CD4-positive, alpha-beta T cell treated with Interferon gamma for 1 hour (primary cell): ENCODE measurements around the gene SMAD5.

Experiments
- DNase-seq: peaks from one replicate; pipeline ENCODE4 v3.0.0-alpha.2; 2020

SMAD5 gene

DNA sequence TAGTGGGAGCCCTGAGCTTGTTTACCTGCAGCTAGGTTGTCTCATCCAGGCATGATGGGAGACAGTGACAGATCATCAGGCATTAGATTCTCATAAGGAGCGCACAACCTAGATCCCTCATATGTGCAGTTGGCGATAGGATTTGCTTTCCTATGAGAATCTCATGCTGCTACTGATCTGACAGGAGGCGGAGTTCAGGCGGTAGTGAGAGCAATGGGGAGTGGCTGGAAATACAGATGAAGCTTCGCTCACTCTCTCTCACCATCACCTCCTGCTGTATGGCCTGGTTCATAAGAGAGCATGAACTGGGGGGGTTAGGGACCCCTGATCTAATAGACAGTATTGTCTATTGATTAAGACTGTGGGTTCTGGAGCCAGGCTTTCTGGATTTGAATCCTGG, 24.9 kb downstream of the SMAD5 start:
- no peak for DNase-seq

DNA sequence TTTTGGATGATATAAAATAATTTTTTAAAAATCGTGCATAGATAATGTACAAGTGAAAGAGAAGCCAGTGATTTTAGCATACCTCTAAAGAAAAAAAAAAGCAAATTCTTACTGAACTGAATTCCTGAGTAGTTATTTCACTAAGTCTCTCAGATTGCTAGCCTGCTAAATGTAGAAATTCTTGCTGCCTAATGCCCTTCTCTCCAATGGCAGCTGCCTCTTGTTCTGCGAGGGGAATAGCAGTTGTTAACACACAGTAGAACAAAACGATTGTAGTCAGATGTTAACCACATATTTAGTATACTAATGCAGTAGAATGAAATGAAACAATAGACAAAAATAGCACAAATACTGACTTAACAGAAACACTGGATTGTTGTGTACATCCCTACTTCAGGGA, 26.8 kb downstream of the SMAD5 start:
- no peak for DNase-seq

DNA sequence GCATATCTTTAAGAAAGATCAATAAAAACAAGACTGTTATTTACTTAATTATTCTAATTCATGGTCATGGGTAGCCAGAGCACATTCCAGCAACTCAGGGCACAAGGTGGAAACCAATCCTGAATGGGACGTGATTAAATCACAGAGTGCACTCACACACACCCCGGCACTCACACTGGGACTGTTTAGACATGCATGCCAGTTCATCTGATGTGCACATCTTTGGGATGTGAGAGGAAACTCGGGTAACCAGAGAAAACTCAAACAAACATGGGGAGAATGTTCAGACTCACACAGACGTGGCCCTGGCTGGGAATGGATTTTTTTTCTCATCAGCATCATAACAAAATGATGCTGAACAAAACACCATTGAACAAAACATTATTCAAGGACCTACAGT, 29.4 kb downstream of the SMAD5 start:
- no peak for DNase-seq

DNA sequence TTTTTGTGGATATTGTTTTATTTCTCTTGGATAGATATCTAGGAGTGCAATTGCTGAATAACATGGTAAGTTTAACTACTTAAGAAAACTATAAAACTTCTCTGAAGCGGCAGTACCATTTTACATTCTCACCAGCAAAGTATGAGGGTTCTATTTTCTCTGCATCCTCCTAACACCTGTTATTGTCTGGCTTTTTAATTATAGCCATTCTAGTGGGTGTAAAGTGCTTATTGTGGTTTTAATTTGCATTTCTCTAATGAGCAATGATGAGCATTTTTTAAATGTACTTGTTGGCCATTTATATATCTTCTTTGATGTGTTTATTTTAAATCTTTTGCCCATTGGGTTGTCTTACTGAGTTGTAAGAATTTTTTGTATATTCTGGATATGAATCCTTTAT, 31.6 kb downstream of the SMAD5 start:
- DNase-seq: no peak

DNA sequence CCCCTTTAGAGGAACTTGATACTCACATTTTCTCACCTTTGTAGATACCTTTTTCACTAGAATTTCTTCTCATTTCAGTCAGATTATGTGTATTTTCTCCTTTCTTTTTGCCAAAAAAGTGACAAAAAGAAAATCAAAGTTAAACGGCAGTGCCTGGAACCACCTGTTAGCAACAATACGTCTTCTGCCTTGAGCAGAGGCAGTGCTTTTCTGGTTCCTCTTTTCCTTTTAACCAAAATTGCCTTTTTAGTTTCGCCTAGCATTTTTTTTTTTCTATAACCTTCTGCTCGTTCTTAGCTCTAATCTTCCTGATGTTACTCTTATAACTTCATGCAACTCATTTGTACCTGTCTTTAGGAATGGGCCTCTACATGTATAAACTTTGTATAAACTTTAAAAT, 34.3 kb downstream of the SMAD5 start:
- no peak for DNase-seq

DNA sequence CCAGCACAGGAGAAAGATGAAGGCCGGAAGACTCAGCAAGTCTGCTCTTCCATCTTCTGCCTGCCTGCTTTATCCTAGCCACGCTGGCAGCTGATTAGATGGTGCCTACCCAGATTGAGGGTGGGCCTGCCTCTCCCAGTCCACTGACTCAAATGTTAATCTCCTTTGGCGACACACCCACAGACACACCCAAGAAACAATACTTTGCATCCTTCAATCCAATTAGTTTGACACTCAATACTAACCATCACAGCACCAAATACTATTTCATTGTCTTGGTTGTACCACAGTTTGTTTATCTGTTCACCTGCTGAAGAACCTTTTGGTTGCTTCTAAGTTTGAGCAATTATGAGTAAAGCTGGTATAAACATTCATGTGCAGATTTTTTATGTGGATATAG, 36.6 kb downstream of the SMAD5 start:
- no peak for DNase-seq

DNA sequence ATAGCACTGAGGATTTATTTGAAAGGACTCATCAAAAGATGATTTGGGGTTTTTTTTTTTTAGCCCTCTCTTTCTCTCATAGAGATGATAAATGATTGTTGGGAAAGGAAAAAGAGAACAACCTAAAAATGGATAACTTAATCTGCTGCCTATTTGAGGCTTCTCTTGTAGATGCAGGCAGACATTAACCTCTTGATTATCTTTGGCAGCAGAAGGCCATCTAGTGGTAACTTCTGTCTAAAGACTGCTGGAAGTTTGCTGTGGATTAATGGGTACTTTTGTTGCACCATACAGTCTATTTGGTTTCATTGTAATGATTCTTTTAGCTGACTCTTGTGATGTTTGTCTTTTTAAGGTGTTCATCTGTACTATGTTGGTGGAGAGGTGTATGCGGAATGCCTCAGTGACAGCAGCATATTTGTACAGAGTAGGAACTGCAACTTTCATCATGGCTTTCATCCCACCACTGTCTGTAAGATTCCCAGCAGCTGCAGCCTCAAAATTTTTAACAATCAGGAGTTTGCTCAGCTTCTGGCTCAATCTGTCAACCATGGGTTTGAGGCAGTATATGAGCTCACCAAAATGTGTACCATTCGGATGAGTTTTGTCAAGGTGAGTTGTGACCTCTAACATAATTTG, 41.5 kb downstream of the SMAD5 start:
- no peak for DNase-seq

DNA sequence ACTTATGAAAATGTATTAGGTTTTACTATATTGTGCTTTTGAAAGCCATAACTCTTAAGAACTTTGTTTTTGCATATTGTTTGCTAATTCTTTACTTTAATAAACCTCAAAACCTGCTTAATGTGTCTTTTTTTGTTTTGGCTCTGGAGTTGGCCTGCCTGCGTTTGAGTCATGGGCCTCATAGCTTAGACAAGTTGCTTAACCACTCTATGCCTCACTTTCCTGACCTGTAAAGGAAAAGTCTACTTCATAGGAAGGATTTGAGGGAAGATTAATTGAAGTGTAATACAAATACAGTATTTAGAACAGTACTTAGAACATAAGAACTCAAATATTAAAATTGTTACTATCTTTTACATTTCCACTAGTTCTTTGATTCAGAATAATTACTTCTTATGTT, 50.0 kb downstream of the SMAD5 start:
- DNase-seq: no peak

DNA sequence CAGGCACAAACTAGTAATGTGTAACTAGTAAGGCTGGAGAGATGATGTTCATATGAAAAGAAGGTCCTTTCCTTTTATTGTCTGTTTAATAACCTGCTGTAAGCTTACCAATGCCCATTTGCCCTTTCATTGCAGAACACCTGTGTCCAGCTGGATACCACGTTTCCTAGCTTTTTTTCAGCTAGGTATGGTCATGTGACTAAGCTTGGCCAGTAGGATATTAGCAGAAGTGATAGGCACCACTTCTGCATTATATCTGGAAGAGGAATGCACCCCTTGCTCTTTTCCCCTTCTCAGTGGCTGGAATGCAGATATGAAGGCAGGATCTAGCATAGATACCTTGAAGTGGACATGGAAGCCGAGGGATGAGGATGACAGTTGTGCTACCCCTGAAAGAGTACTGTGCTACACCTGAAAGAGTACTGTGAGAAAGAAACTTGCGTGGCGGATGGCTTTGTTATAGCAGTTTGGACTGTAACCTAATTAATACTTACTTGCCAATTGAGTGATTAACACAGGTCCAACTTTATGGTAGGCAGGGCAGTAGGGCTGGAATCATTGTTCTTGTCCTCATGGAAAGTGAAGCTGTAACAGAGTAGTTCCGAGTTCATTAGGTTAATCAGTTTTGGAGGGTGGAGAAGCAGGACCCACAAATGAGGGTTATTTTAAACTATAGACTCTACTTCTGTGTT, 53.5 kb downstream of the SMAD5 start:
- no peak for DNase-seq

DNA sequence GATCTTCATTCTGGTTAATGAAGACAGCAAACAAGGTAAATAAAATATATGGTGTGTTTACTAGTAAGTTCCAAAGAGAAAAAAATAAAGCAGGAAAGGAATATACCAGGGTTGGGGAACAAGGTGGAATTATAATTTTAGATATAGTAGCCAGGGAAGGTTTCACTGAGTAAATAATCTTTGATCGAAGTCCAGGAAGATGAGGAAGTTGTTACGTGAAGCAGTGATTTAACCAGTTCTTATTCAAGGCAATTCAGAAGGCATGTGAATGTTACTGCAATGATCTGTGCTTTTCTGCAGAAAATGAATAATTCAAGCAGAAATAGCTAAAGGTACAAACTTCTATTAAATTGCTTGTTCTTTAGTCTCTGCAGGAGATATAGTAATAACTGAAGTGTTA, 54.2 kb downstream of the SMAD5 start:
- DNase-seq: no peak

DNA sequence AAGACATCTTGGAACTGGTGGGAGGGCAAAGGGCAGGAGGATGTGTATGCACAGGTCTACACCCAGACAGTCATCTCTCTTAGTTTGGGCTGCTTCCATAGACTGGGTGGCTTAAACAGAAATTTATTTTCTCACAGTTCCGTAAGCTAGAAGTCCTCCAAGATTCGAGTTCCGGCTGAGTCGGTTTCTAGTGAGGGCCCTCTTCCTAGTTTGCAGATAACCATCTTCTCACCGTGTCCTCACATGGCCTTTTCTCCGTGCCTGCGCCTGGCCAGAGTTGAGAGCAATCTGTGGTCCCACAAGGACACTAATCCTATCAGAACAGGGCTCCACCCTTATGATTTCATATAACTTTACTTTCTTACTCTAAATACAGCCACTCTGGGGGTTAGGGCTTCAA, 56.2 kb downstream of the SMAD5 start:
- DNase-seq: no peak

DNA sequence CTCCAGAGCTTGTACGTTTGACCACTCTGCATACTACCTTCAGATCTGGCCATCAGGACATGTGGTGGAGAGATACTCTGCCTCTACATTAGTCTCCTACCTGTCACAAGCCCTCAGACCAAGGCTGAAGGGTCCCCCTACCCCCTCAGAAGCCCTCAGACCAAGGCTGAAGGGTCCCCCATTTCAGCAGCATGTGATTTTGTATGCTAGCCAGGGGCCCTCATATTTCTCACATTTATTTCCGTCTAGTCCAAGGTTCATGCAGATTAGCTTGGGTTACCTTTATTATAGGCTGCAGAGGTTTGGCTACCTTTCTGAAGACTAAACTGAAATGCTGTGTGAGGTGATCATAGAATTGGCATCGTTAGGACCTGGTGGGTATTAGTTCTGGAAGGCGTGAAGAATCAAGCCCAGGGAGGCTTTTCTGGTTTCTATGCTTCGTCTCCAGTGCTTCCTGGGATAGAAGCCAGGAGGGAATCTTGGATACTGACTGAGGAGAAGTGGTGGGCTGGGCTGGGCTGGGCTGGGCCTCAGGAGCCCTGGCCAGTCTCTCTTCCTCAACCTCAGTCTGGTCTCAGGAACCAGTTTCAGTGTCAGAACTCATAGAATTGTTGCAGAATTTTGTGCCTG, 57.6 kb downstream of the SMAD5 start:
- no peak for DNase-seq

DNA sequence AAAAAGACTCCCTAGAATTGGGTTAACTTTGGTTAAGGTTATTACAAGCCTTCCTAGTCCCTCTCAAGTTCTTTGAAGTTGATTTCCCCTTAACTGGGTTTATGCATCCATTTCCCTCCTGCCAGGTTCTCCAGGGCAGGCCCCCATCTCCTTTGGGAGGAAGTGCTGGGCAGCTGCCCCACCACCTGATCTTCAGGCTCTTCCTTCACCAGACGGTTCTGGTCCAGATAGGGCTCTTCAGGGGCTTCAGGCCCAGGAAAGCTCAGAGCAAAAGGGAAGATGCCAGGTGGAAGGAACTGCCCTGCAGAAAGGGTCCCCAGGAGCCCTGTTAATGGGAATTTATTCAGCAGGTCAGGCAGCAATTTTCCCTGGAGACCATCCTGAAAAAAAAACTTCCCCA, 58.3 kb downstream of the SMAD5 start:
- no peak for DNase-seq

DNA sequence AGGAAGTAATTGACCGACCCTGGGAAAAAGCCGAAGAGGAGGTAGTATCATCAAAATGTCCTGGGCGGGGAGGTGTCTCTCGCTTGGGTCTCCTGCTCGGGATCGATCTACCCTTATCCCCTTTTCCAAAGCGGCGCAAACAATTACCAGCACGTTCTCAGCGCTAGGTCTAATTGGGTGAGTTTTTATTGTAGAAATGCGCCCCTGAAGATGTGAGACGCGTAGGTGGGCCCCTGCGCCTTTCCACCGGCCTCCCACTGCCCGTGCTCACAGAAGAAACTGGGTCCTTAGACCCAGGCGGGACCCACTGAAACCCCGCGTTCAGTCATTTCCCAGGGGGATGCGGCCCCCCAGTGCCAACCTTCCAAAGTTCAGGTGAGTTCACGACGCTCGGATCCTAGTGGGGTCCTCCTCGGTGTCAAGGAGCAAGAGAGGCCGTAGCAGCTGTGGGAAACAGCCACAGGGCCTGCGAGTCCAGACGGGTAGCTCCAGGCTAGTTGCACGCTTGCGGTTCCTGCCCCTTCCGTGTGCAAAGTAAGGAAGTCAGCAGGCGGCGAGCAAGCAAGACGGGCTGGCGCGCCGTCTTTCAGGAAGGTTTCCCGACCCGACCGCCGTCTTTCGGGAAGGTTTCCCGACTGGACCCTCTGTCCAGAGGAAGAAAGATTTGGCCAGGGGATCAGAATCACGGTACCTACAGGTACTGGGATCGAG, 58.8 kb downstream of the SMAD5 start:
- DNase-seq: no peak

DNA sequence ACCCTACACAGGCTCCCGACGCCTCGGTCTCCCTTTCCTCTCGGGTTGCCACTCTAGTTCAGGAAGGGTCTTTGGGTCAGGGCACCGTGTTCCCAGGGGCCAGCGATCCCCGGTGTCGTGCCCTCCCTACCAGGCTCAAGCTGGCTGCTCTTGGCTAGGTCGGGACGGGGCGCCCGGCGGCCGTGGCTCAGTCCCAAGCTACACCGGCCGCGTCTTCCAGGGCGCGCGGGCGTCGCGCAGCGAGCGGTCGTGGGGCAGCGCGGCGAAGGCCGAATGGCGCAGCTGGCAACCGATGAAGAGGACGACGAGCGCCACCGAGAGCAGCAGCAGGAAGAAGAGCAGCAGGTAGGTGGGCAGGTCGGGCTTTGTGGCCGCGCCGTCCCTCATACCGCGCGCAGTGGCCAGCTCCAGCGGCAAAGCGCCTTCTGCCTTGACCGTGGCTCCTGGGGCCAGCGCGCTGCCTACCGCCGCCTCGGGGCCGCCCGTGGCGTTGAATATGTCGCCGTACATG, 59.4 kb downstream of the SMAD5 start:
- DNase-seq: no peak

DNA sequence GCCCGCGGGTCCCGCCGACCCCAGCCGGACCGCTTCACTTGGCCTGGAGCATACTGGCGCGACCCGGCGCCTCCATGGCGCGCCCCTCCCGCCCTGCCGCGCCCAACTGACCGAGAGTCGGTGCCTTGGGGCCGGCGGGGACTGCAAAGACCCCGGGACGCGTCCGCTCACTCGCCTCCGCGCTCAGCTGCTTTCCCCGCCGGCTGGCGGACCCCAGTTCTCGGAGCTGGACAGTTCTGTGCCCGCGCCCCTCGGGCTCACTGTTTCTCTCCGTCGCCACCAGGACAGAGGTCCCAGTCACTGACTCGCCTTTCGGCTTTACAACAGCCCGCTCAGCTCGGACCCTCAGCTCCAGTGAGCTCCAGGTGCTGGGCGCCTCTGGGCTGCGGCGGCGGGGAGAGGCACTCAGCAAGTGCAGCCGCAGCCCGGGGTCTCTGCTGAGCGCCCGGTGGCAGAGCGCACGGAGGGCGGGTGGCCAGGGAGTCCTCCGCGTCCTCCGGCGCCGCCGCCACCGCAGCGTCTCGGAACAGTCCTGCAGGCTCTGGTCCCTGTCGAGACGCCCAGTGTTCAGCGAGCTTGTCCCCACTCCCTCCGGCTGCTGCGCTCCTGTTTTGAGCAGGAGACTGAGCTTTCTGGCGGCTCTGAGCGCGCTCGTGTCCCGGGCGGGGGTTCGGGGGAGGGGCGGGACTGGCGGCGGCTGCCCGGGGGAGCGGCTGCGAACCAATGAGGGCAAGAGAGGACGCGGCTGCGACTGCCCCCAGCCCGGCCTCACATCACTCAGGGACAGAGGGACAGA, 60.1 kb downstream of the SMAD5 start, which contains the start of gene SMIM32:
Gene SMIM32, minus strand, starts transcription at position 637 of the 796 bp plus-strand sequence. CDS start 638 bp downstream, outside the sequence.
- no peak for DNase-seq

DNA sequence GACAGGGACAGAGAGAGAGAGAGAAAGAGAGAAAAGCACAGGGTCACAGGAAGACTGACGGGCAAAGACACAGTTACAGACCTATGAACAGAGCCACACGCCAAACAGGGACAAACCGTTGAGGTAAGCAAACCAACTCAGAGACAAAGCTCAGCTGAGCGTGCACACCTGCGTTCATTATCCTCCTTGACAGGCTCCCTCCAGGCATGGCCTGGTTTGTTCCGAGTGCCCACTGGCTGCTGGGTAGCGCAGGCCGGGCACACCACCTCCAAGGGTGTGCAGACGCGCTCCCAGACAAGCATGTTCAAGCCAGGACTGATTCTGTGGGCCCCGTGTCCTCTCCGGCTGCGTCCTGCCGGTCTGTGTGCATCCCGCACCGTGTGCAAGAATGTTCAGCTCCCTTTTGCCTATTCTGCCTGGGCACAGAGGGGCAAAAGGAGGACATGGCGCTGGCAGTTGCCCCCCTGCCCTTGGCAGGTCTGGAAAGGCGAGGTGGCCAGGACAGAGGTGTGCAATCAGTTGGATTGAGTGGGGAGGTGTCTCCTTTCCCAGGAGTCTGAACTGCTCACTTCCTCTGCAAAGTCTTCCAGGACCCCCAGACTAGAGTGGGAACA, 60.8 kb downstream of the SMAD5 start:
- no peak for DNase-seq

DNA sequence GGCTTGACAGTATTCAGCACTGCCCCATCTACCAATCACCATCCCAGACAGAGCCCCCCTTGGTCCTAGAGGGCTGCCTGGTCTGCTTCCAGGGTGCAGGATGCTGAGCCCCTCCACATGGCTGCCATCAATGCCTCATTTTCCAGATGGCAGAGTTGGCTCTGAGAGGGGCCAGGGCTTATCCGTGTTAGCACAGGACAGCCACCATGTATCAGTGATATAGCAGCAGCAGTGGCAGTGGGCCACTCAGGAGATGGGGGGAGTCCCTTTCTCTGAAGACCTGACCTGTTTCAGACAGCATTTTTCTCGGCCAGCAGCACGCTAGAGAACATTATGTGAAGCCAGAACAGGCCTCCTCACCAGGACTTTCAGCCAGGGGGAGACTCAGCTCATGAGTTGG, 61.9 kb downstream of the SMAD5 start:
- no peak for DNase-seq

DNA sequence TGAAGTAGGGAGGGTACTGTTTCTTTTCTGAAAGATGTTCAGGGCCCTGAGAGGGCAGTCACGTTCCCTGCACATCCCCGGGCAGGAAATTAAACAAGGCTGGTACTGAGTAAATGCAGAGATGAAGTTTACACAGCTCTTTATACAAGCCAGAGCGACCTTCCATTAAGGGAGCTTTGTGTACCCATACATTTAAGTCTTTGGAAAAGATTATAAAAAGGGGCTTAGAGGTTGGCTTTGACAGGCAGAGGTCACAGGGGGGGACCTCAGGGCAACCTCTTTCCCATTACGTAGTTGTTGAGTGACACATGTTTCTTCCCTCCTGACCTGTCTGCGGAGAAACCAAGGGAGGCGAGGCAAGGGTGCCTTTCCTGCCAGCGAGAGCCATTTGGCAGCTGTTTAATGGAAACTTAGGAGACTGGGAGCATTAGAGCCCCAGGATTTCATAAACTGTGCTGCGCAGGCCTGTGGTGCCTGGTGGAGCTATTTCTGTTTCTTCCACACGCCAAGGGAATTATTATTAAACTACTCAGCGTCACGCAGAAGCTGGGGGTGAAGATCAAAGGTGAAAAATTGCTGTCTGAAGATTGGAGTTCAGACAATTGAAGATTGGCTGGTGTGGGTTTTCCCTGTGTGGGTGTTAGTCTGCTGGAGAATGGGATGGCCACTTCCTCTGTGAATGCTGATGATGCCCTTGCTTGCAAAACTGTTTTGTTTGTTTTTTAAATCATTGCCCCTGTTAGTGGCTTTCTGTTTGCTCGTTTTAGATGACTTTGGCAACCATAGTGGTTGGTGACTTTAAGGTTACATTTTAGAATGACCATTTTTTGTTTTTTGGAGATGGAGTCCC, 63.6 kb downstream of the SMAD5 start:
- DNase-seq: no peak

DNA sequence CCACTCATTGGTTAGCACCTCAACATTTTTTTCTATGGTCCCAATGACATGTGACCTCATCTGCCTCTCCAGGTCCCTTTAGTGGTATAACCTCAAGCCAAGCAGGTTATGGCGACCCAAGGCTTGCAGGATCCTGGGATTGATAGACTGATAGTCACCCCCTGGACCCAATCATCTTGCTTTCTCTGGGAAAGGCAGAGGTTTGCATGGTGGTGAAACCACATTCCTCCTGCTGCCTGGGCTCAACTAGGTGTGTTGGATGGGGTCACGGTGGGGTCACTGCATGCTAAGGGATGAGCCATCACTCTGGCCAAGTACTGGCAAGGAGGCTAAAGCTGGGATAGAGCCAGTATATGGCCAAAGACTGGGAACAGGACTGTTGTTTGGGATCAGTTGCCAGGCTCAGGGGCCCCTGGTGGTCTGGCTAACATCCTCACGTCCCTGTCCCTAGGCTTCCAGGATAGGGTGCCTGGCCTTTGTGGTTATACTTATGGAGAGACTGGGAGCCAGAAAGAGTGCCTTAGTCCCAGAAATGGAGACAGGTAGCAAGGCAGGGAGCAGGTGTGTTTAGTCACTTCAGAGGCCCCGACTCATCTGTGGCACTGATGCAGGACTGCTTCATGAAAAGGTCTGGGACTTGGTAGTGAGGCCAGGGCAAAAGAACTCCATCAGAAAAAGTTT, 65.0 kb downstream of the SMAD5 start:
- DNase-seq: no peak

DNA sequence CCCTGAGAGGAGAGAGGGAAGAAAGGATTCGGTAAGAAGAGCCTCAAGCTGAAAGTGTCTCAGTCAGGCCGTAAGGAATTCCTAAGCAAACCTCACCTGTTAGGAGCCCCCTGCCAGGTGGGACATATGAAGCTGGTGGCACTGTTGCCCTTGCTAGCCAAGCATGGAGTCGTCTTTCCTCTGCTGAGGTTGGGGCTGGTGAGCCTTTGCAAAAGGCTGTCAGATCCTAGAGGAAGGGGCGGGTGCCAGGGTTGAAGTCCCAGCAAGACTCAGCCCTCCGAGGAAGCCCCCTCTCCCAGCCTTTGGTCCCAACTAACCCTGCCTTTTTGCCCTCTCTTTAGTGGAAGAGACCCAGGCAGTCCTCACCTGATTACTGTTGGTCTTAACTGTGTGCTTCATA, 65.8 kb downstream of the SMAD5 start:
- DNase-seq: no peak
